ENCODE data around the gene SMARCA4.

Gene SMARCA4

DNA sequence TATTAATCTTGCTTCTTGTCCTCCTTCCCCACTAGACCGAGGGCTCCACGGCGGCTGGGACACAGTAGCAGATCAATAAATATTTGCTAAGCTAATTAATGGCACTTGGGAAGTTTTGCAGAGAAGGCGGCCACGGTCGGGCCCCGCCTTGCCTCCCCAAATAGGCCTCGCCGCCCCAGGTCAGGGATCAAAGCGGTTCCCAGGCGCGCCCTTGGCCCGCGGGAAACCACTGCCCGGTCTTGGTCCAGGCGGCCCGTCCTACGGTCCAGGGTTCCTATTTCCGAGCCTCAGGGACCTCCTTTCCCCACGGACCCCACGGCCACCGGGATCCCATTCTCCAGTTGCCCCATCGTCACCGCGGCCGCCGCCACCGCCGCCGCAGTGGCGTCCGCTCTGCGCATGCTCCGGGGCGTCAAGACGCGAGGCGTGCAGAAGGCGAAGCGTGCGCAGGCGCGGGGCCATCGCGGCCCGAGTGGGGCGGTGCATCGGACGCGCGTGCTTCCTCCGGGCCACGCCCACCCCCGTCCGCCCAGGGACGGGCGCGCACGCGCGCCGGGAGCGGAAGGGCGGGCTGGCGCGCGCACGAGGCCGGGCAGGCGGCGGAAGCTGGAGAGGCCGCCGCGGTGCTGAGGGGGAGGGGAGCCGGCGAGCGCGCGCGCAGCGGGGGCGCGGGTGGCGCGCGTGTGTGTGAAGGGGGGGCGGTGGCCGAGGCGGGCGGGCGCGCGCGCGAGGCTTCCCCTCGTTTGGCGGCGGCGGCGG lies at the start of gene SMARCA4:
TSS of gene SMARCA4 (plus strand) at position 717 of the 759 bp plus-strand sequence. CDS start 23,122 bp downstream, outside the sequence.
- TF ChIP-seq, protein P1, sequence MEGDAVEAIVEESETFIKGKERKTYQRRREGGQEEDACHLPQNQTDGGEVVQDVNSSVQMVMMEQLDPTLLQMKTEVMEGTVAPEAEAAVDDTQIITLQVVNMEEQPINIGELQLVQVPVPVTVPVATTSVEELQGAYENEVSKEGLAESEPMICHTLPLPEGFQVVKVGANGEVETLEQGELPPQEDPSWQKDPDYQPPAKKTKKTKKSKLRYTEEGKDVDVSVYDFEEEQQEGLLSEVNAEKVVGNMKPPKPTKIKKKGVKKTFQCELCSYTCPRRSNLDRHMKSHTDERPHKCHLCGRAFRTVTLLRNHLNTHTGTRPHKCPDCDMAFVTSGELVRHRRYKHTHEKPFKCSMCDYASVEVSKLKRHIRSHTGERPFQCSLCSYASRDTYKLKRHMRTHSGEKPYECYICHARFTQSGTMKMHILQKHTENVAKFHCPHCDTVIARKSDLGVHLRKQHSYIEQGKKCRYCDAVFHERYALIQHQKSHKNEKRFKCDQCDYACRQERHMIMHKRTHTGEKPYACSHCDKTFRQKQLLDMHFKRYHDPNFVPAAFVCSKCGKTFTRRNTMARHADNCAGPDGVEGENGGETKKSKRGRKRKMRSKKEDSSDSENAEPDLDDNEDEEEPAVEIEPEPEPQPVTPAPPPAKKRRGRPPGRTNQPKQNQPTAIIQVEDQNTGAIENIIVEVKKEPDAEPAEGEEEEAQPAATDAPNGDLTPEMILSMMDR (IDR thresholded peaks at IDR 0.05; ENCODE audit: low read length, missing control alignments): no peak
- peak within 1 kb of the TSS; percentile 78 for H3K4me3 ChIP-seq (replicated peaks; ENCODE audit: low read depth, low read length)
- DNase-seq (ENCODE audit: low read depth): peak; percentile 98

DNA sequence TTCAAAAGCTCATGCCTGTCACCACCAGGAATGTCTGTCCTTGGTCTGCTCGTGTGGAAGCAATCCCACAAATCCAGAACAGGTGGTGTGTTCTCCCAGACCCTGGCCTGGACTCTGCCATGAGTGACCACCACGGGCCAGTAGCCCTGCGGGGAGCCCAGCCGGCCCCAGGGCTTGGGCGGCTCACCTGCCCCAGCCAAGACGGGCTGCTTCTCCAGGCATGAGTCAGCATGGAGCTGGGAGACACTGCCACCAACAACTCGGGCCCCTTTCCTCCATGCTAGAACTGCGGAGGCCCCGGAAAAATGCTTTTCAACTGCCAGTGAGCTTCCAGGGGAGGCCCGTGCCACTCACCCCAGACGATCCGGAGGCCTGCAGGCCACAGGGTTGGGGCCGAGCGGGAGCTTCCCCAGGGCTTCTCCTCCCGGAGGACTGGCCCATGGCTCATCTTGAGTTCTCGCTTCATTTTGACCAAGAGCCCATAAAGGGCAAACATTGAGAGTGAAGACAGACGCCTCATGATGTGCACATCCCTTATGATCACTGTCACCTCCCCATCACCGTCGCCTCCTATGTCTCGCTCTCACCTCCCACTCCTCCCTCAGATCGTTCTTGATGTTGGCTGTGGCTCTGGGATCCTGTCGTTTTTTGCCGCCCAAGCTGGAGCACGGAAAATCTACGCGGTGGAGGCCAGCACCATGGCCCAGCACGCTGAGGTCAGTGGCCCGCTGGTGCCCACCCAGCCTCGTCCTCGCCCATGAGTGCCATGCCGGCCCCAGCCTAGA lies 49.1 kb upstream of the SMARCA4 start:
- no peak overlapping the region for H3K4me3 ChIP-seq (replicated peaks; ENCODE audit: low read depth, low read length)
- DNase-seq (ENCODE audit: low read depth): no peak

DNA sequence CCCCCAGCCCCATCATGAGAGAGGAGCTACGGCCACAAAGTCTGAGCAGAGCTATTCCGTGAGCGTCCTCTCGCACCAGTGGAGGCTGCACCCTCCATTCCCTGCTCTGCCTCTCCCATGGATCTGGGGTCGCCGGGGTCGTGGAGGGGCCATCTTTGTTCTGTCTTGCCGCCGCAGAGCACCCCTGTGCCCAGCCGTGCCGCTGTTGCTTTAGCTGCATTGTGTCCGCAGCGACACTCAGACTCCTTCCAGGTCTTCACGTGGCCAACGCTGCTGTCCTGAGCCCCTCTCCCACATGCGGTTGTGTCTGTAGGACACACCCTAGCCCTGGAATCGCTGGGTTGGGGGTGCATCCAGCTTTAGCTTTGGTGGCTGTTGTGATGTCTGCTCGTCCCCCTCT lies 48.2 kb upstream of the SMARCA4 start:
- no peak for DNase-seq (ENCODE audit: low read depth)
- TF ChIP-seq, protein P1 (IDR thresholded peaks at IDR 0.05; ENCODE audit: low read length, missing control alignments): no peak
- H3K4me3 ChIP-seq (replicated peaks; ENCODE audit: low read depth, low read length): no peak overlapping the region

More for the DNA sequence above, 49.1 kb upstream of the SMARCA4 start:
- TF ChIP-seq, protein P1 (IDR thresholded peaks at IDR 0.05; ENCODE audit: low read length, missing control alignments): no peak

DNA sequence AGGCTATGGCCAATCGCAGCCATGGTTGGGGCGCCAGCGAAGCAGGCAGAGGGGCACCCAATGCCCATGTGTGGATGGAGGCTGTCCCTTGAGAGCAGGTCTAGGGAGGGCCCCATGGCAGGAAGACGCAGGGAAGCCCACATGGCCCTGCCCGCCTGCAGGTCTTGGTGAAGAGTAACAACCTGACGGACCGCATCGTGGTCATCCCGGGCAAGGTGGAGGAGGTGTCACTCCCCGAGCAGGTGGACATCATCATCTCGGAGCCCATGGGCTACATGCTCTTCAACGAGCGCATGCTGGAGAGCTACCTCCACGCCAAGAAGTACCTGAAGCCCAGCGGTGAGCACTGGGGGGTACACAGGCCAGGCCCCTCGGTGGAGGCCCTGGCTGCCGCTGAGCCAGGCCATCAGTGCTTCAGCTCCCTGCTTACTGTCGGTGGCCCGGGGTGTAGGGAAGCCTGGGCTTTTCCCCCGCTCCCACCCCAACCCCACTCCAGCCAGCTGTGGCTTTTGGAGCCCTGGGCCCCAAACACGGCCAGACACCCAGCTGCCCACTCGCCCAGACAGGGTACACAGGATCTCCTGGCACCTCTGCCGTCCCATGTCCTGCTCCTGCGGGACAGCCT lies 47.0 kb upstream of the SMARCA4 start:
- DNase-seq (ENCODE audit: low read depth): no peak
- TF ChIP-seq, protein P1 (IDR thresholded peaks at IDR 0.05; ENCODE audit: low read length, missing control alignments): no peak
- H3K4me3 ChIP-seq (replicated peaks; ENCODE audit: low read depth, low read length): no peak overlapping the region

DNA sequence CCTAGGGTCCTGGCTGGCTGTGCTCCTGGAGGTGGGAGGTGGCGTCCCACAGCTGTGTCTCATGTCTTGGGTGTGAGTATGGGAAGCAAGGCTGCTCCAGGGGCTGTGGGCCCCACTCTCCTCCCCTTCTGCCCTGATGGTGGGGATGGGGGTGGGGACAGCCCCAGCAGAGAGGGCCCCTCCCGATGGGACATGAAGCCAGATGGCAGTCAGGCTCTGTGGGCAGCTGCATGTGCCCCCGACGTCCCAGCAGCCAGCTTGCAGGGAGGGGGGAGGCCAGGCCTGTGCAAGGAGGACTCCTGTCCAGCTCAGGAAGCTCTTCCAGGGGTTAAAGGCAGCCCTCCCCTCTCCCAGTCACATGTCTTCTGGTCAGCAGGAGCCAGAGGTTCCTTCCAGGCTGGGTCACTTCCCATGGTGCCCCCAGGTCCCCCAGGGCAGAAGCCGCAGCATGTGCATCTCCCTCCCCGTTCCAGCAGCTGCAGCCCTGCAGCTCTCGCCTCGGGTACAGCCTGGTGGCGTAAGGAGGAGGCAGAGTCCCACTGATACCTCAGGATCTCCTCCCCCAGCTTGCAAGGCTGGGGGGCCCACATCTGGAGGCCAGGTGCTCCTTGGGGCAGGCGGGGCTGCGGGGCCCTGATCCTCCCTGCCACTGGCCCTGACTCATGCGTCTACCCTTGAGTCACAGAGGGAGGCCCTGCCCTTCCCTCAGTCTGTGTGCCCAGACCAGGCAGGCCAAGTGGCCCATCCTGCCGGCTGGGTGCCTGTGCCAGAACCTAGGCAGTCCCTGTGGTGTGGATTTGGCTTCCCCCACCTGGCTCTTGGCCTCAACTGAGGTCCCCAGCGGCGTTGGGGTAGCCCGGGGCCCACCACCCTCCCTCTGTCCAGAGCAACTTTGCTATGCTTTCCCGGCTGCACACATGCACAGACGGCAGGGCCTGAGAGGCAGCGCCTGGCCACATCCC lies 45.4 kb upstream of the SMARCA4 start:
- DNase-seq (ENCODE audit: low read depth): peak; percentile 66
- TF ChIP-seq, protein P1 (IDR thresholded peaks at IDR 0.05; ENCODE audit: low read length, missing control alignments): no peak
- H3K4me3 ChIP-seq (replicated peaks; ENCODE audit: low read depth, low read length): no peak overlapping the region

DNA sequence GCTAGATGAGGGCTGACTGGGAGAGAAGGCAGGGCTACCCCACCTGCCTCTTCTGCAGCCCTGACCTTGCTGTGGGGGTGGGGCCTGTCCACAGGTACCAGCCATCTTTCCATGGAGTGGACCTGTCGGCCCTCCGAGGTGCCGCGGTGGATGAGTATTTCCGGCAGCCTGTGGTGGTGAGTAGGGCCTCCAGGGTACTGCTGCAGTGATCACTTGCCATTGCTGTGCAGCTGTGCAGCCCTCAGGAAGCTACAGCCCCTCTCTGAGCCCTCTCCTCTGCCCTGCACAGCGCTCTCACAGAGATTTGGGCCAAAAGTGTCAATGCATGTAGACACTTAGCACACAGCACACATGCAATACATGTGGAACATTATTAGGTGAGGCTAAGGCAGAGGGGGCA lies 44.2 kb upstream of the SMARCA4 start:
- TF ChIP-seq, protein P1 (IDR thresholded peaks at IDR 0.05; ENCODE audit: low read length, missing control alignments): no peak

More for the DNA sequence above, 44.2 kb upstream of the SMARCA4 start:
- DNase-seq (ENCODE audit: low read depth): no peak
- H3K4me3 ChIP-seq (replicated peaks; ENCODE audit: low read depth, low read length): no peak overlapping the region
